NCI-H748 treated with DMSO at 0.1 percent for 48 hours (cell line): Measurements from ENCODE around the gene ASF1B.
"Not testable (repeated sequence)": the region's sequence is repeated elsewhere in the genome, so short reads cannot be mapped to it uniquely, and the experiment has no call there.

ENCODE experiments used
- DNase-seq: peaks from one replicate; lab custom pipeline; 2025; lab: John Stamatoyannopoulos, UW

ASF1B gene

GRCh38 chr19:14159059-14159458 is 22.7 kb upstream of the ASF1B start:
- no peak for DNase-seq

DNA sequence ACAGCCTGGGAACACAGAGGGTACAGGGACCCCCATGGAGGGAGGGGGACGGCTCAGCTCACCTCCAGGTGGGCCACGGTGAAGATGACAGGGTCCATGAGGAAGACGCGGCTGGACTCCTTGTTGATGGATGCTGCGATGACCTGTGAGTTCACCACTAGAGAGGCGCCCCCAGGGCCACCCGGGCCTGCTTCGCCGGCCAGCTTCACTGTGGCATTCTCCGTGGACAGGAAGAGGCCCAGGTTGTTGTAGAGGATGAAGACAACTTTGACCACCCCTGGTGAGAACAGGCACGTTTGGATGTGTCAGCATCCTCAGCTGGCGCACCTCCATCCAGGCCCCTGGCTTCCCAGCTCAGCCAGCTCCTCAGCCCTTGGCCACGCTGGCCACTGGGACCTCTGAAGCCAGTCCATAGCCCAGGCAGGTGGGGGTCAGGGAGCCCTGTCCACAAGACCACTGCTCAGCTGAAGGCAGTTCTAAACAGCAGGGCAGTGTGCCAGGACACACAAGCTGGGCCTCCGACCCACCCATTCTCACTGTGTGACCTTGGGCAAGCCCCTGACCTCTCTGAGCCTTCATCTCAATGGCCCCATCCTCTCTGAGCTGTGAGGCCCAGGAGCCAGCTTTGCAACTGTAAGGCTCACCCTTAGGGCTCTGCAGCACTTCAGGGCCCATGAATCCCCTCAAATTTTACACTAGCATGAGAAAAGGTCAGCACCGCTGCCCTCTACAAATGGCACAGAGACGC is 22.1 kb upstream of the ASF1B start:
- no peak for DNase-seq

GRCh38 chr19:14156971-14157717 is 20.8 kb upstream of the ASF1B start:
- no peak for DNase-seq

DNA sequence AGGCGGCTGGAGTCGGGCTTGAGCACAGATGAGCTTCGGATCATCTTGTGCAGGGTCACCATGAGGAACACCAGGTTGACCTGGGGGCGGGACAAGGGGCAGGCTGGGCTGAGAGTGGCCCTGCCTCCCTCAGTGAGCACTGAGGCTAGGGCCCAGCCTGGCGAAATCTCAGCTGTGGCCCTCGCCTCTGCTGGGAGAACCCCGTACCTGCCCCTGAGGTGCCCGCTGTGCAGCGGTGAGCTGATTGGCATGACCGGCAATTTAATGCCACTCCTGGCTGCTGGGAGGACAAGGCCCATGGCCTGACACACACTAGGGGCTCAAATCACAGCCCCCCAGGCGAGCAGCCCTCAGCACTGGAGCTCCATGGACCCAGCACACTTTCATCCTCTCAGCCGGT is 19.7 kb upstream of the ASF1B start:
- no peak for DNase-seq

GRCh38 chr19:14155371-14155770 is 19.0 kb upstream of the ASF1B start:
- DNase-seq = no peak

- no peak for DNase-seq
These were observed 16.3 kb upstream of the ASF1B start for GRCh38 chr19:14152713-14153112.

DNA sequence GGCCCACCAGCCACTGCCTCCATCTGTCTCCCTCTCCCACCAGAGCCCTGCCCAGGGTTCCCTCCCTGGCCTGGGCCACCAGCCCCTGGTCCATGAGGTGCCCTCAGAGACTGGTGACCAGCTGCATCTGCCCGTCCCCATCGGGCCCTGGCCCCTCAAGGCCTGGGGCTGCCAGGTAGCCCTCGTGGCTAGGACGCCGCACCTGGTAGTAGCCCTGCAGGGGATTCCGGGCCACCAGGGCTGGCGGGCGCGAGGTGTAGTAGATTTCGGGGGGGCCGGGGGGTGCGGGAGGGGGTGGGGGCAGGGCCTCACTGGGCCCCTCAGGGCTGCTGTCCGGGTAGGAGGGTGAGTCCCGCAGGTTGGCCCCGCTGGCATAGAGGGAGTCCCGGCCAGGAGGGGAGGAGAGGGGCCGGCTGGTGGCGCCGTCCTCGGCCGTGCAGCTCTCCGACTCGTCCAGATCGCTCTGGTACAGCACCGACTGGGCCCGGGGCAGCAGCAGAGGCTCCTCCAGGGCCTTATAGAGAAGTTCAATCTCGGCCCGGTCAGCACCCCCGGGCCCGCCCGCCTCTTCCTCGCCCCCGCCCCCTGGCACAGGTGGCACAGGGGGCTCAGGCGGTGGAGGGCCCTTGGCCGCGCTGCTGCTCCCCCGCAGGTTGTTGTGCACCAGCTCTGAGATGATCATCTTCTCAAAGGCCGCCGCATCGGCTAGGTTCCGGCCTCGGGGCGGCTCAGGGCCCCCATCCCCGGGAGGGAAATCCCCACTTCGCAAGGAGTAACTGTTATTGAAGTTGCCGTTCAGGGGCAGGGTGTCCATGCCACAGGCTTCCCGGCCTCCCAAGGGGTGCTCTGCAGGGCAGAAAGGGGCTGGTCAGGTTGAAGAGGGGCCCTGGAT is 14.6 kb upstream of the ASF1B start:
- DNase-seq = no peak

DNA sequence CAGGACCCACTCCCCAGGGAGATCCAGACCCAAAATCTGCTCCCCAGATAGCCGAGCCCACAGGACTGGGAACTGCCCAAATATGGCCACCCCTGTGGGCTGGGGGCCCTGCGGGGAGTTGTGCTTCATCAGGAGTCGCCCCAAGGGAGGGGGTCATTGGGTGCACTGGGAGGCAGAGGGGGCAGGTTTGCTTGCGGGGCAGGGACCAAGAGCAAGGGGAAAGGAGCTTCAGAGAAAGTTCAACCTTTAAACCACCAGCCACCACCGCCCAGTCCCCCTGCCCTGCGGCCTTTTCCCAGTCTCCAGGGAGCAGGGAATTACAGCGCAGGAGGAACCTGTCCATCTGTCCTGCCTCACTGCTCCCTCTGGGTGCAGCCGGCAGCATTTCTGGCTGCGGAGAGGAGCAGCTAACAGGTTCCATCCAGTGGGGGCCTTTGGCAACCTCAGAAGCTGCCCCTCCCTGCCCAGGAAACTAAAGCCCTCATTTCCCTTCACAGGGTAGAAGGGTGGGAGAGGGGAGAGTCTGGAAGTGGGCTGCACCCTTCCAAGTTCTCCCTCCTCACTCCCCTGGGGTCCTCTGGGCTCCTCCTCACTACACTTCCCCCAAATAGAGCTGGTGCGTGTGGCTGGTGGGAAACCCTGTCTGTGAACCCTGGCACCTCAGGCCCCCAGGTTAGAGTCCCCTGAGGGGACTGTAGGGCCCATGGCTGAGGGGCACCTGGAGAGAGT is 13.8 kb upstream of the ASF1B start:
- DNase-seq = no peak

DNA sequence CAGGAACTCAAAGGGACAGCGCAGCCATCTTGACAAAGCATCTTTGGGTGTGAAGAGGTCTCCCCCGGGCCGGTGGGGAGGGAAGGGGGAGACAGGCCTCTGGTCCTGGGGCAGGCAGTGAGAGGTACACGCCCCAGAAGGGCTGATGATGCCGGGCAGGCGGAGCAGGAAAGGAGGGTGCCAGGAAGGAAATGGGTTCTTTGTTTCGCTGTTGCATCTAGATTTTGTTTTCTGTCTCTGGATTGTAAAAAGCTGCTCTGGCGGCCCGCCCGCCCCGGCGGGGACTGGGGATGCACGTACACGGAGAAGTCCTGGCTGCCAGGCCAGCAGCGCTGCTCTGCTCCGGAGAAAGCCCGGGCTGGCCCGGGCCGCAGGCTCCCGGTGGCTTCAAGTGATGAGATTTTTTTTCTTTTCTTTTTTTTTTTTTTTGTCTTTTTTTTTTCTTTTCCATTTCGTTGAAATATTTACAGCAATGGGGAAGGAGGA is 13.2 kb upstream of the ASF1B start:
- DNase-seq = no peak

DNA sequence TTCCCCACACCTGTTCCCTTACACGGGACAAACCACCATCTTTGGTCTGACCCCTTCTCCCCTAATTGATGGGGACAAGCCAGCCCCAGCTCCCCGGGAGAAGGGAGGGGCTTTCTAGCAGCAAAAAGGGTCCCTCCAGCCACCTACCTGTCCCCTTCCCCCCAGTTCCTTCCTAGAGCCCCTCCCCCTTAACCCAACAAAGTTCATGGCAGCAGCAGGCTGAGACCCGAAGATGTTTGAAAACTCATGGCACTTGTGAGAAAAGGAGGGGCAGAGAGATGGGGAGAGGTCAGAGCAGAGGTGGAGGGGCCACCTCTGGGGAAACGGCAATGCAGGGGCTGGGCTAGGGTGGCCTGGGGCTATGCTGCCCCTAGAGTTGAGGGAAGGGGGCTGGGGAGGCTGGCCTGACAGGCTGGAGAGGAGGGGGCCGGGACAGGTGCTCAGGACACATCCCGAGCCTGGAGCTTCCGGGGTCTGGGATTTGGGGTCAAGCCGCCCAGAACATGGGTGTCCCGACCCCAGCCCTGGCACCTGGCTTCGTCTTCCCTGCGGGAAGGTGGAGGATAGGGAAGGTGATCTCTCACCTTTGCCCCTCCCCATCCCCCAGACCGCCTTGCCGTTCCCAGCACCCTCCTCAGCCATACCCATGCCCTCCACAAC is 12.5 kb upstream of the ASF1B start:
- no peak for DNase-seq

GRCh38 chr19:14147797-14148605 is 11.6 kb upstream of the ASF1B start:
- DNase-seq = no peak

DNA sequence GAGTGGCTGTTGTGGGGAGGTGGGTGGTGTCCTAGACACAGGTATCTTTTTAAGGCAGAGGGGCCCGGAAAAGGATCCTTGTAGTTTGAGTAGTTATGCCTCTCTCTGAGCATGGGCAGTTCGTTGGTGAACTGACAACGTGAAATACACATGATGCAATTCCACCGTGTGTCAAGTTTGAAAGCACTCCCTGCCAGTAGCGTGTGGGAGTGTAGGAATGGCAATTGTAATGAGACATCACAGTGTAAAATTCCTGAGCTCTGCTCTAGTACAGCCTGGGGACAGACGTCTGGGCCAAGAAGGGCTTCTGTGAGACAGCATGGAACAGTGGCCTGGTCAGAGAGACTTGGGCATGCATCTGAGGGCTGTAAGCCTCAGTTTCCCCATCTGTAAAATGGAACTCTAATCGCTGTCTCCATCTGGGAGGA is 10.4 kb upstream of the ASF1B start:
- no peak for DNase-seq

DNA sequence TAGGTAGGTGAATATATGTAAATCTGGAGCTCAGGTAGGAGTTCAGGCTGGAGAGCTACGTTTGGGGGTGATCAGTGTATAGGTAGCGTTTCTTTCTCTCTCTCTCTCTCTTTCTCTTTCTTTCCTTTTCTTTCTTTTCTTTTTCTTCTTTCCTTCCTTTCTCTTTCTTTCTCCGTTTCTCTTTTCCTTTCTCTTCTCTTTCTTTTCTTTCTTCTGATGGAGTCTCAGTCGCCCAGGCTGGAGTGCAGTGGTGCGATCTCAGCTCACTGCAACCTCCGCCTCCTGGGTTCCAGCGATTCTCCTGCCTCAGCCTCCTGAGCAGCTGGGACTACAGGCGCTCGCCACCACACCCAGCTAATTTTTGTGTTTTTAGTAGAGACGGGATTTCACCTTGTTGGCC is 9.8 kb upstream of the ASF1B start:
- DNase-seq = not testable (repeated sequence)

DNA sequence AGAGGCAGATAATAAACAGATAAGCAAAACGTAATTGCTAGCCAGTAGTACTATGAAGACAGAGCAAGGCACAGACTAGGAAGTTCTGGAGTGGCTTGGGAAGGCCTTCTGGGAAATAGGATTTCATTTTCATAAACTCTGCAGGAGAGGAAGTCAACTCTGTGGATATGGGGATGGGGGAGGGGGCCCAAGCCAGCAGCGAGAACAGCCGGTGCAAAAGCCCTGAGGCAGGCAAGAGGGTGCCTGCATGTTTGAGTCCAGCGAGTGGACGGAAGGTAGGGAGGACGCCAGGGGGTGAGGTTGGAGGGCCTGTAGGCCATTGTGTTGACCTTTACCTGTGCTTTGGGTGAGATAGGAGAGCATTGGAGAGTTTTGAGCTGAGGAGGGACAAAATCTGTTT is 9.0 kb upstream of the ASF1B start:
- DNase-seq = no peak

GRCh38 chr19:14142262-14143190 is 6.1 kb upstream of the ASF1B start:
- no peak for DNase-seq

DNA sequence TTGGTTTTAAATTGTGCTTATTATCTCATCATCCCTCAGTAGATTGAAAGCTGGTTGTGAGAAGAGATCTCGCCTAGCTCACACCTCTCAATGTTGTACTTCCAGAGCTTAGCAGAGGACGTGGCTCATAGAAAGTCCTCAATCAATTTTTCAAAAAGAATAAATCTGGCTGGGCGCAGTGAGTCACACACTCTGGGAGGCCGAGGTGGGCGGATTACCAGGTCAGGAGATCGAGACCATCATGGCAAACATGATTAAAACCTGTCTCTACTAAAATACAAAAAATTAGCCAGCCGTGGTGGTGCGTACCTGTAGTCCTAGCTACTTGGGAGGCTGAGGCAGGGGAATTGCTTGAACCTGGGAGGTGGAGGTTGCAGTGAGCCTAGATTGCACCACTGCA is 4.7 kb upstream of the ASF1B start:
- no peak for DNase-seq

DNA sequence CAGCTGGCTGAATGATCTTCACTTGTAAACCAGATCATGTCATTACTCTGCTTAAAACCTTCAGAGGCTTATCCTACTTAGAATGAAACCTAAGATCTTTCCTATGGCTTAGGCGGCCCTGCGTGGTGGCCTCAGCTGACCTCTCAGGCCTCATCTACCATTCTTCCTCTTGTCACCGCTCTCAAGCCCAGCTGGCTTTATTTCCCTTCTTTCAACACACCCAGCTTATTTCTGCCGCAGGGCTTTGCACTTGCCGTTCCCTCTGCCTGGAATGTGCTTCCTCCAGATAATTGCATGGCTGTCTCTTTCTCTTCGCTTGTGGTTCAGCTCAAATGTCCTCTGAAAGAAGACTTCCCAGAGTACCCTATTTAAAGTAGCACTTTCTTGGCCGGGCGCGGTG is 3.6 kb upstream of the ASF1B start:
- DNase-seq = no peak

GRCh38 chr19:14138576-14139265 is 2.3 kb upstream of the ASF1B start:
- DNase-seq = no peak
